Peyer's patch (tissue), 4 donors: ENCODE data around the gene GCLM. TPM values are rescaled to one million over a fixed set of nuclear protein-coding genes. Genes with fewer than 3 reads are reported as not detected.
"Not testable (repeated sequence)": the region's sequence is repeated elsewhere in the genome, so short reads cannot be mapped to it uniquely, and the experiment has no call there.

Experiments used
- DNase-seq, 3 donors: peaks; one replicate each; pipeline ENCODE4 v3.0.0-alpha.2; 2017 to 2019
- H3K27ac ChIP-seq, 4 donors: fragments of 200-600 bp; sonication (generic); one replicate each; pipeline ENCODE4 v1.5.1; 2016 to 2019
- H3K27me3 ChIP-seq, 2 donors: fragments of 200-600 bp; sonication (generic); one replicate each; pipeline ENCODE4 v1.5.1; 2019
- H3K36me3 ChIP-seq, 3 donors: fragments of 200-600 bp; sonication (generic); one replicate each; pipeline ENCODE4 v1.5.1; 2016 to 2019
- H3K4me1 ChIP-seq, 4 donors: fragments of 200-600 bp; sonication (generic); one replicate each; pipeline ENCODE4 v1.5.1; 2016 to 2019
- H3K4me3 ChIP-seq, 4 donors: fragments of 200-600 bp; sonication (generic); 1 replicate in 3 of 4; 2 replicates in 1 of 4; pipeline ENCODE4 v1.5.1; 2016 to 2019; ENCODE audit warnings: mild to moderate bottlenecking in 1 of 4
- H3K9me3 ChIP-seq, 4 donors: fragments of 200-600 bp; sonication (generic); one replicate each; pipeline ENCODE4 v1.5.1; 2016 to 2019; ENCODE audit warnings: mild to moderate bottlenecking in 1 of 4
- CTCF ChIP-seq, 6 experiments: fragments of 450-650 bp in 4 of 6; fragments of 200-600 bp in 2 of 6; sonication (generic) in 1 of 6; IDR thresholded peaks; one replicate each; pipeline ENCODE4 v1.5.1; 2017 to 2019; ENCODE audit warnings: antibody characterized with exemption in 6 of 6, mild to moderate bottlenecking in 3 of 6, moderate library complexity in 1 of 6
- POLR2A ChIP-seq, 2 donors: fragments of 450-650 bp; IDR thresholded peaks; one replicate each; pipeline ENCODE4 v1.5.1; 2017; ENCODE audit warnings: antibody characterized with exemption in 2 of 2, mild to moderate bottlenecking in 2 of 2, moderate library complexity in 2 of 2
- total RNA-seq, 4 donors: library from RNA; depleted of rRNA; stranded (reverse); fragments of >200 nt; gene quantifications; one replicate each; pipeline ENCODE4 v1.1.0, GENCODE V29; 2016

The GCLM gene
- total RNA-seq, 4 donors from 2014 or later, result 14.0 to 56.2 (median 17.9) TPM

GRCh38 chr1:93938461-93939145, 29.4 kb upstream of the GCLM start:
- no peak for DNase-seq
- no peaks in the 10 kb centered on the region for H3K9me3 ChIP-seq
- H3K36me3 ChIP-seq, result no peaks in the 10 kb centered on the region
- no peaks in the 10 kb centered on the region for H3K27me3 ChIP-seq
- TF ChIP-seq POLR2A (IDR thresholded peaks at IDR 0.05) (no peak), CTCF (IDR thresholded peaks at IDR 0.05) (no peak)
- no peaks in the 10 kb centered on the region for H3K4me1 ChIP-seq
- H3K27ac ChIP-seq, result no peak overlapping the region
- H3K4me3 ChIP-seq, result no peak overlapping the region

GRCh38 chr1:93937997-93938396, 28.8 kb upstream of the GCLM start:
- Histone ChIP-seq H3K36me3 (no peaks in the 10 kb centered on the region), H3K4me3 (no peak overlapping the region), H3K27me3 (no peaks in the 10 kb centered on the region), H3K9me3 (no peaks in the 10 kb centered on the region), H3K4me1 (no peaks in the 10 kb centered on the region), H3K27ac (no peak overlapping the region)
- TF ChIP-seq CTCF (IDR thresholded peaks at IDR 0.05) (no peak), POLR2A (IDR thresholded peaks at IDR 0.05) (no peak)
- no peak for DNase-seq

GRCh38 chr1:93925206-93925605, 16.0 kb upstream of the GCLM start:
- H3K9me3 ChIP-seq, result no peaks in the 10 kb centered on the region
- TF ChIP-seq POLR2A (IDR thresholded peaks at IDR 0.05) (no peak), CTCF (IDR thresholded peaks at IDR 0.05) (no peak)
- H3K4me1 ChIP-seq, result no peaks in the 10 kb centered on the region
- DNase-seq, result no peak
- no peaks in the 10 kb centered on the region for H3K27me3 ChIP-seq
- no peaks in the 10 kb centered on the region for H3K36me3 ChIP-seq
- no peak overlapping the region for H3K27ac ChIP-seq
- H3K4me3 ChIP-seq, result no peak overlapping the region

- Histone ChIP-seq H3K27ac (no peak overlapping the region), H3K27me3 (no peaks in the 10 kb centered on the region), H3K4me1 (no peaks in the 10 kb centered on the region), H3K4me3 (no peak overlapping the region), H3K9me3 (no peaks in the 10 kb centered on the region), H3K36me3 (no peaks in the 10 kb centered on the region)
- DNase-seq, result no peak
- TF ChIP-seq CTCF (IDR thresholded peaks at IDR 0.05) (no peak), POLR2A (IDR thresholded peaks at IDR 0.05) (no peak)
These were observed 10.6 kb upstream of the GCLM start for GRCh38 chr1:93919780-93920179.

- TF ChIP-seq CTCF (IDR thresholded peaks at IDR 0.05) (no peak), POLR2A (IDR thresholded peaks at IDR 0.05) (no peak)
- no peak overlapping the region for H3K4me3 ChIP-seq
These were observed 8.1 kb upstream of the GCLM start for GRCh38 chr1:93917302-93917701.

GRCh38 chr1:93910880-93911279, 1.6 kb upstream of the GCLM start:
- H3K36me3 ChIP-seq, H3K27me3 ChIP-seq, H3K27ac ChIP-seq, DNase-seq, H3K9me3 ChIP-seq, H3K4me3 ChIP-seq: not testable (repeated sequence)
- peaks cover 0 to 23% (median 6%) of the 10 kb centered on the region in 4 donors for H3K4me1 ChIP-seq

More at GRCh38 chr1:93917302-93917701, 8.1 kb upstream of the GCLM start:
- Histone ChIP-seq H3K9me3 (no peaks in the 10 kb centered on the region), H3K4me1 (no peaks in the 10 kb centered on the region), H3K27ac (no peak overlapping the region), H3K27me3 (no peaks in the 10 kb centered on the region), H3K36me3 (no peaks in the 10 kb centered on the region)
- DNase-seq, result no peak
